GM18502 (cell line): ENCODE measurements around the gene ZNF780B.

Source experiments
- ATAC-seq: cut with Tn5 transposase; IDR thresholded peaks from one replicate; pipeline ENCODE4 v1.9.1; 2021; ENCODE audit warnings: mild to moderate bottlenecking; ENCODE audit not compliant: unreplicated experiment, poor library complexity

ZNF780B gene

DNA sequence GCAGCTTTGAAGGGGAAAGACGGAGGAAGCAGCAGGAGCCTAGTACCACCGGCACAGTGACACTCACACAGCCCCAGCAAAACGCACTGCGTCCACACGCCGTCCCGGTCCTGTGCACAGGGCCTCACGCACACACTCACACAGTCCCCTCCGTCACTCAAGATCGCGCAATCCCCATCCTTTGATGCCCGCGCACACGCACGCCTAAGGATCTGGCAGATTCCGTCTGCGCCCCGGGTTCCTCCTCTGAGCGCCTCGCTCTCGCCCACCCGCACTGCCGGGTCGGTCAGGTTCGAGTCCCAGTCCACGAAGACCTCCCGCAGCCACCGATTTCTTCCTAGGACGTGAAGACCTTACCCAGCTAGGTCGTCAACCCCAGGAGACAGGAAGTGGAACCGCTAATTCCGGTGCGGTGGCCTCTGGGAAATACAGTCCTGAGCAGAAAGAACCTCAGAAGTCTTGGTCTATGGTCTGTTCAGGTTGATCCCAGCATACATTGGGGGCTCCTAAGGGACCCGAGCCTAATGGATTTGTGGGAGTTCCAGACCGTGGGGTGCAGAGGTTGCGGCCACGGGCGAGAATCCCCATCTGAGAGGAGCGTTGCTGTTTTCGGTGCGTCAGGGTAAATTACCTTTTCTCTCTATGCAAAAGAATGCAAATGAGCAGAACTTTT lies at the start of gene ZNF780B:
TSS of gene ZNF780B (minus strand) at position 400 of the 673 bp plus-strand sequence. CDS start 5,899 bp downstream, outside the sequence.
- peak; percentile 81 for ATAC-seq

DNA sequence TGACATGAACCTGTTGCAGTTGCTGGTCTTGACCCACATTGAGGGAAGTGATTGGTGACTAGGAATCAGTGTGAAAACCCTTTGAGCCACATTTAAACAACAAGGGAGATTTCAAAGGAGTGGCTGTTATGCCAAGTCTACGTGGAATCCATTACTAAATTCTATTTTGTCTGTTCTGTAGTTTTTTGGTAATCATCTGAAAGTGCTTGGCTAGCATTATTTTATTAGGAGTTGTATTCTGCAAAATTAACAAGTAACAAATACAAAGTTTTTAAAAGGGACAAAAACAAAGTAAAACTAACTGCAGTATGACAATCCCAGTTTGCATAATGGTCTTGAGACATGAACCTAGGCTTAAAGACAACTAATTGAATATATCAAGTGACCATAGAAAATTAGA lies 48.7 kb upstream of the ZNF780B start:
- ATAC-seq, result no peak

DNA sequence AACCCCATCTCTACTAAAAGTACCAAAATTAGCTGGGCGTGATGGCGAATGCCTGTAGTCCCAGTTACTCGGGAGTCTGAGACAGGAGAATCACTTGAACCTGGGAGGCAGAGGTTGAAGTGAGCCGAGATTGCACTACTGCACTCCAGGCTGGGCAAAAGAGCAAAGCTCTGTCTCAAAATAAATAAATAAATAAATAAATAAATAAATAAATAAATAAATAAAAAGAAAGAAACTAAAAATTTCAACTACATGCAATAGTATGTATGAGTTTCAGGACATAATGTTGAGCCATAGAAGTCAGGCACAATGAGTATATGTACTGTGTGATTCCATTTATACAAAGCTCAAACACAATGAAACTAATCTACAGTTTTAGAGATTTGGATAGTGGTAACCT lies 47.6 kb upstream of the ZNF780B start:
- no peak for ATAC-seq

DNA sequence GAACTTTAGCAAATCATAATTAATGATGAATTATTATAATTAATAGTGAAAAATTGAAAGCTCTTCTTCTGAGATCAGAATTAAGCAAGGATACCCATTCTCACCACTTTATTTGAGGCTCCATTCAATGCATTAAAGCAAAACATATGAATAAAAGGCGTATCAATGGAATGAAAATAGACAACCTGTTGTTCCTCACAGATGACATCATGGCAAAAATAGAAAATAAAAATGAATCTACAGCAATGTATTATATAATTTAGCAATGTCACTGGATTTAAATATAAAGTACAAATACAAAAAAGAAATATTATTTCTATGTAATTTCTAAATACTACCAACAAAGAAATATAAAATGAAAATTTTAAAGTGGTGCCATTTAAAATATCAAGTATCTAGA lies 45.8 kb upstream of the ZNF780B start:
- no peak for ATAC-seq

DNA sequence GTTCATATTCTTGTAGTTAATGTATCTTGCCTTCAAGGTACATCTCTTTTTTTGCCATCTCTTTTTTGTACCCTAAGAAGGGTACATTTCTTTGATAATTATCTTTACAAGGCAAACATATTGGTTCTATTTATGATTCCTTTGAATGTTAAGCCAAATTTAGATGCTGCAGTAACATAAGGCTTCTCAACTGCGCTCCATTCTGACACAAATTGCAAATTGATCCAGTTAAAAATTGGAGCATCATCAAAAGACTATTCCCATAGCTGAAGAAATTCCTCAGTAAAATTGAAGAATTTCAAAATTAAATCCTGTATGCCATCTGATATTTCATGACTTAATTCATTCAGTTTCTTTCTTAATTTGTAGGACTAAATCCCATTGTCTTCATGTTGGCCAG lies 37.4 kb upstream of the ZNF780B start:
- no peak for ATAC-seq

DNA sequence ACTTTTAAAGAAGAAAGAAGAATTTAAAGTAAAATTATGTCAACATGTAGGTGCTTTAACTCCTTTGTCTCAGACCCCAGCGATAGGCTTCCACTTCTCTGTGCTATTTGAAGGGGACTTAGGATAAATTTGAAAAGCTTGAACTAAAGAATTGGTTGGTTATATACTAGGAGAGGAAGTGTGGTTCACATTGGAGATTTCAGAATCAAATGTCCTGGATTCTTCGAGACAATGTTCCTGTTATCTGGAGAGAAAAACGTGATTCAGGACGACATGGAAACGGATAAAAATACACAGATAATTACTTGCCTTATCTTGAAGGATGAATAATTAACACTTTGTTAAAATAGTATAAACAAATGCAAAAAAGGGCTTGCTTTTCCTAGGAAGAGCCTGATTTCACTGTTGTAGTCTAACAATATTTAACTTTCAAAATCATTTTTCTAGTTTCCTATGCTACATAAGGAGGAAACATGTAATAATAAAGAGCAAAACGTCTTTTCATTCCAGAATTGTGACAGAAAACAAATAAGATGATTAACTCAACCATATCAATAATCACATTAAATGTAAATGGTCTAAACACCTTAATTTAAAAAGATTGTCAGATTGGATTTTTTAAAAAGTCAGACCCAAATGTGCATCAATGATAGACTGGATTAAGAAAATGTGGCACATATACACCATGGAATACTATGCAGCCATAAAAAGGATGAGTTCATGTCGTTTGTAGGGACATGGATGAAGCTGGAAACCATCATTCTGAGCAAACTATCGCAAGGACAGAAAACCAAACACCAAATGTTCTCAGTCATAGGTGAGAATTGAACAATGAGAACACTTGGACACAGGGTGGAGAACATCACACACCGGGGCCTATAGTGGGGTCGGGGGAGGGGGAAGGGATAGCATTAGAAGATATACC lies 35.4 kb upstream of the ZNF780B start:
- no peak for ATAC-seq

DNA sequence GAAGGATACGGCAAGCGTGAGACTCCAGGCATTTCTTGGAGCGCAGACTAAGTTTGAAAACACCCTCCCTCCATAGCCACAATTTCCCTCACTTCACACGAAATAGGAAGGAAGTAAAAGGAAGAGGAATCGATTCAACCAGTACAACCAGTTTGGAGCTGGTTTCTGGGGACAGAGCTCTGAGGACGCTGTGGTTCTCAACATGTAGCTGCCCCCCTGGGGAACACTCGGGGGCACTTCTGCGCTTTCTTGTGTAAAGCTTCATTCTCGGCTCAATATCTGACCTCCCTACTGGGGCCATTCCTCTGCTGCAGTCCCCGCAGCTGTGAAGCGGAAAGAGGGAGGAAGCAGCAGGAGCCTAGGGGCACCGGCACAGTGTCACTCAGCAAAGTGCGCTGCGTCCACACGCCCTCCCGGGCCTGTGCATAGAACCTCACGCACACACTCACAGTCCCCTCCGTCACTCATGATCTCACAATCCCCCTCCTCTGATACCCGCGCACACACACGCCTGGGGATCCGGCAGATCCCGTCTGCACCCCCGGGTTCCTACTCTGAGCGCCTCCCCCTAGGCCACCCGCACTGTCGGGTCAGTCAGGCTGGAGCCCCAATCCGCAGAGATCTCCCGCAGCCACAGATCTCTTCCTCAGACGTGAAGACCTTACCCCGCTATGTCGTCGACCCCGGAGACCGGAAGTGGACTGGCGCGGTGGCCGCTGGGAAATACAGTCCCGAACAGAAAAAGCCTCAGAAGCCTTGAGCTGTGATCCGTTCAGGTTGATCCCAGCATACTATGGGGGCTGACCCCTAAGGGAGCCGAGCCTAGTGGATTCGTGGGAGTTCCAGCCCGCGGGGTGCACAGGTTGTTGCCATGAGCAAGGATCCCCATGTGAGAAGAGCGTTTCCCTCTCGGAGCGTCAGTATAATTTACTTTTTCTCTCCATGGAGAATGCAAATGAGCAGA lies 34.5 kb upstream of the ZNF780B start, which contains the start of gene ZNF780A:
TSS of gene ZNF780A (minus strand) at position 703 of the 964 bp plus-strand sequence. CDS start 6,190 bp downstream, outside the sequence.
- ATAC-seq, result peak; percentile 76

DNA sequence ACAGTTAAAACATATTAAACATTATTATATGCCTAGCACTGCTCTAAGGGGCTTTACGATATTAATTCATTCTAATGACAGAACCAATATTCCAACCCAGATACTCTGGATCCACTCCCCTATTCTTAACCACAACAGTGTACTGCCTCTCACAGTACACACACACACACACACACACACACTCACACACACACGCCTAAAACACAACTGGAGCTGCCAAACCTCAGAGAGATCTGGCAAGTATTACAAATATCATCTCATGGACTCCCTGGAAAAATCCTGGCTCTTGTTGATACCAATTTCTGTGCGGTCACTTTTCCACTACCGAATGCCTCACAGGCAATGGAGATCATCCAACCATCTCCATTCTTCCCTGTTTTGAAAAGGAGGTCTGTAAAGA lies 33.4 kb upstream of the ZNF780B start:
- no peak for ATAC-seq

DNA sequence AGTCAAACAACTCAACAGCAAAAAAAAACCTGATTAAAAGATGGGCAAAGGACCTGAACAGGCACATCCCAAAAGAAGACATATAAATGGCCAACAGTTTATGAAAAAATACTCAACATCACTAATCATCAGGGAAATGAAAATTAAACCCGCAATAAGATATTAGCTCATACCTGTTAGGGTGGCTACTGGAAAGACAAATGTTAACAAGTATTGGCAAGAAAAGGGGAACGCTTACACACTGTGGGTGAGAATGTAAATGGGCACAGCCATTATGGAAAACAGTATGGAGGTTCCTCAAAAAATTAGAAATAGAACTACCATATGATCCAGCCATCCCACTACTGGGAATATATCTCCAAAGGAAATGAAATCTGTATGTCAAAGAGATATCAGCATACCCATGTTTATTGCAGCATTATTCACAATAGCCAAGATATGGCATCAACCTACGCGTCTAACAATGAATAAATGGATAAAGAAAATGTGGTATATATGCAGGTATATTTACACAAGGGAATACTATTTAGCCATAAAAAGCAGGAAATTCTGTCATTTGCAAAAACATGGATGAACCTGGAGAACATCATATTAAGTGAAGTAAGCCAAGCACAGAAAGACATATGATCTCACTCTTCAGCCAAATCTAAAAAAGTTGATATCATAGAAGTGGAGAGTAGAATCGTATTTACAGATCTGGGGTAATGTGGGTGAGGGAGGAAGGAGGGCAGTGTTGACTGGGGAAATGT lies 32.4 kb upstream of the ZNF780B start:
- ATAC-seq, result no peak

DNA sequence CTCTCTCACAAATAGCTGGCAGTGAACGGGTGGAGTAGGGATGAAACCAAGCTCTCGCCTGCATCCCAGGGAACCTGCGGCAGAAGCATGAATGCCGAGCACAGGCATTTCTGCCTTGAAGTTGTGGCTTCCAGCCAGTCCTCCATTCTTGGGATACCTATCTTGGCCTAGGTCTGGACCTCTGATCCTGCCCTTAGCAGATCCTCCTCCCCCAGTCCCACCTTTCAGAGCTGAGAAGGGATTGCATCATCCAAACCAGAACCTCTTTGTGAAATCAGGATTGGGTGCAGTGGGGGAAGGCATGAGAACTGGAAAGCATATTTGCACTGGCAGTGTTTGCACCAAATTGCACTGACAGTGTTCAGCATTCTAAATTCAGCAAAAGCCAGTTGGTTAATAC lies 28.9 kb upstream of the ZNF780B start:
- no peak for ATAC-seq

DNA sequence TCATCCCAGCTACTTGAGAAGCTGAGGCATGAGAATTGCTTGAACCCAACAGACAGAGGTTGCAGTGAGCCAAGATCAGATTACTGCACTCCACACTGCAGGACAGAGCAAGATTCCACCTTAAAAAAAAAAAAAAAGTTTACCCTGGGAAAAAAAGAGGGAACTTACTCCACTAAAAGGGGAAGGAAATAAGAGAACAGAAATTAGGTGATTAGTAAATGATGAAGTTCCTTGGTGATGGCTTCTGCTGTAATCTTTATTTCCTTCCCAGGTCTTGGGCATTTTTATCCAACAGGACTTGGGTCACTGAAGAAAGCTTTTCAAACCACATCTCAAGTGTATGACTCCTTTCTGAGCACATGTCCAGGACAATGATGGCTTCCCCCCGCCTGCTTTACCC lies 25.4 kb upstream of the ZNF780B start:
- ATAC-seq, result no peak

DNA sequence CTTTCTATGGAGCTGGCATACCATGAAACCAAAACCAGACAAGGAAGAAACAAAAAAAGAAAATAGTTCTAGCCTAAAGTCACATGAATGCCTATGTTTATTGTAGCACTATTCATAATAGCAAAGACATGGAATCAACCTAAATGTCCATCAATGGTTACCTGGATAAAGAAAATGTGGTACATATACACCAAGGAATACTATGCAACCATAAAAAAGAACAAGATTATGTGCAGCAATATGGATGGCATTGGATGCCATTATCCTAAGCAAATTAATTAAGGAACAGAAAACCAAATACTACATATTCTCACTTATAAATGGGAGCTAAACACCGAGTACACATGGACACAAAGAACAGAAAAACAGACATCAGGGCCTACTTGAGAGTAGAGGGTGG lies 24.3 kb upstream of the ZNF780B start:
- no peak for ATAC-seq

DNA sequence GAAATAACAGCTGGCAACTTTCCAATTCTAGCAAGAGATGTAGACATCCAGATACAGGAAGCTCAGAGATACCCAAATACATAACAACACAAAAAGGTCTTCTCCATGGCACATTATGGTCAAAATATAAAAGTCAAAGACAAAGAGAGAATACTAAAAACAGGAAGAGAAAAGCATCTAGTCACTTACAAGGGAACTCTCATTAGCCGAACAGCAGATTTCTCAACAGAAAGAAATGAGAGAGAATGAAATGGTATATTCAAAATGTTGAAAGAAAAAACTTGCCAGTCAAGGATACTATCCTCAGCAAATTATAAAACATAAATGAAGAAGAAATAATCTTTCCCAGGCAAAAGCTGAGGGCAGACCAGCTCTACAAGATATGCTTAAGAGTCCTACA lies 22.3 kb upstream of the ZNF780B start:
- no peak for ATAC-seq

DNA sequence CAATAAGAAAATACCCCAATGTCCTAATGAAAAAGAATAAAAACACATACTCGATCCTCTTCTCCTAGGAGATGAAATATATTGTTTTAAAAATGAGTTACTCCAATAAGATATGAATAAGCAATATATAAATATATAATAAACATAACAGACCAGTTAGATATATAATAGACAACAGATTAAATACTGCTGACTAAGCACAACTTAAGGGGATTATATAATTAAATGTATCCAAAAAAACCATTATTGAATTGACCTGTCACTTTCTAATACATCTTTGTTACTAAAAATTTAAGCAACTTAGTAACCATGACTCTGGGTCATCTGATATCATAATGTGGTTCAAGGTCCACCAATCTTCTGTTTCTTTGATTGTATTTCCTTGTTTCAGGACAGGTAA lies 14.0 kb upstream of the ZNF780B start:
- ATAC-seq, result no peak

DNA sequence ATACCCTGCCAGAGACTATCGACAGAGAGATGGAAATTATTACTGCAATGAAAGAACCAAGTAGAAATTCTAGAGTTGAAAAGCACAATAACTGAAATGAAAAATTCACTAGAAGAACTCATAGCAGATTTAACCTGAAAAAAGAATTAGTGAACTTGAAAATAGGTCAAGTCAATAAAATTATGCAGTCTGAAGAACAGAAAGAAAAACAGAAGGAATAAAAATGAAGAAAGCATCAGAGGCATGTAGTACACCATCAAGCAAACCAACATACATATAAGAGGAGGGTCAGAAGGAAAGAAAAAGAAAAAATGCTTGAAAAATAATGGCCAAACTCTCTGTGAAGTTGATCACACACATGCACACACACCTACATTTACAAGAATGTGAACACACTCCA lies 3.6 kb upstream of the ZNF780B start:
- no peak for ATAC-seq

DNA sequence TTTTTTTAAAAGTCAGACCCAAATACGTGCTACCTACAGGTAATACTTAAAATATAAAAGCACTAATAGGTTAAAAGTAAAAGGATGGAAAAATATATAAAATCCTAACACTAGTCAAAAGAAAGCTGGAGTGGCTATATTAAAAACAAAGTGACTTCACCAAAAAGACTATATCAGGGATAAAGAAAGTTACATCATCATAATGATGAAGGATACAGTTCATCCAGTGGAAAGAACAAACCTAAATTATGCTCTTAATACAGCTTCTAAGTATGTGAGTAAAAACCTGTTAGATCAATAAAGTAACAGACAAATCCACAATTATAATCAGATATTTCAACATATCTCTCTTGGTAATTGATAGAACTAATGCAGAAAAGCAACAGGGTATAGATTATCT lies 1.1 kb upstream of the ZNF780B start:
- ATAC-seq, result no peak

DNA sequence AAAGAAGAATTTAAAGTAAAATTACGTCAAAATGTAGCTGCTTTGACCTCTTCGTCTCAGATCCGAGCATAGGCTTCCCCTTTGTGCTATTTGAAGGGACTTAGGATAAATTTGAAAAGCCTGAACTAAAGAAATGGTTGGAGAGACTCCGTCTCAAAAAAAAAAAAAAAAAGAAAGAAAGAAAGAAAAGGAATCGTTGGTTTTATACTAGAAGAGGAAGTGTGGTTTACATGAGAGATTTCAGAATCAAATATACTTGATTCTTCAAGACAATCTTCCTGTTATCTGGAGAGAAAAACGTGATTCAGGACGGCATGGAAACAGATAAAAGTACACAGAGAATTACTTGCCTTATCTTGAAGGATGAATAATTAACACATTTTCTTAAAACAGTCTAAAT lies 474 bp upstream of the ZNF780B start:
- no peak for ATAC-seq

DNA sequence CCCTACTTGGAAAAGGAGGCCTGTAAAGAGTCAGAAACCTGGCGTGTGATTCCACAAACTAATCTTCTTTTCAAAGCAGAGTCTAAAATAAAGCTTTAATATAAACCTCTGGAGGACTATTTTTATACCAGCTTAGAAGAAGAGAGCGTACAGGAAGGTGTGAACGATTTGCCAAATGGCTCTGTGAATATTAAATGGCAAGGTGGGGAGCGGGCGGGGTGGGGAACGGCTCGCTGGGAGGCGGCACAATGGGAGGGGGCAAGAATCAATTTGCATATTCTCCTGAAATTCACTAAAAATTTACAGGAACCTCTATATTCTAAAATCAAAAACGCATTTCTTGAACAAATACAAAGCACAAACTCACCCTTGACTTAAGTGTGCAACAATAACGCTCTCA lies 982 bp downstream of the ZNF780B start:
- ATAC-seq, result no peak

DNA sequence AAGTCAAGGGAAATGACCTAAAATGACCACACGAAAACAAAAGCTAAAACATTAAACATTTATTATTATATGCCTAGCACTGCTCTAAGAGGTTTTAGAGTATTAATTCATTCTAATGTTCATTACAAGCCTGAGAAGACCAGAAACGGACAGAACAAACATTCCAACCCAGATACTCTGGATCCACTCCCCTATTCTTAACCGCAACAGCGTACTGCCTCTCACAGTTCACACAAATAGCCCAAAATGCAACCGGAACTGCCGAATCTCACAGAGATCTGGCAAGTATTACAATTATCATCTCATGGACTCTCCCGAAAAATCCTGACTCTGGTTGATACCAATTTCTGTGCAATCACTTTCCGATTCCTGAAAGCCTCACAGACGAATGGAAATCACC lies 1.4 kb downstream of the ZNF780B start:
- ATAC-seq, result no peak

DNA sequence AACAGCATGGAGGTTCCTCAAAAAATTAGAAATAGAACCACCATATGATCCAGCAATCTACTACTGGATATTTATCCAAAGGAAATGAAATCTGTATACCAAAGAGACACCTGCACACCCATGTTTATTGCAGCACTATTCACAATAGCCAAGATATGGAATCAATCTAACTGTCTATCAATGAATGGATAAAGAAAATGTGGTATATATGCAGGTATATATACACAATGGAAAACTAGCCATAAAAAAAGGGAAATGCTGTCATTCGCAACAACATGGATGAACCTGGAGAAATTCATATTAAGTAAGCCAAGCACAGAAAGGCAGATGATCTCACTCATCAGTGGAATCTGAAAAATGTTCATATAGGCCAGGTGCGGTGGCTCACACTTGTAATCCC lies 2.5 kb downstream of the ZNF780B start:
- no peak for ATAC-seq
